CD14-positive monocyte (primary cell): ENCODE measurements around the gene CDCA8. TPM values are rescaled to one million over a fixed set of nuclear protein-coding genes. Genes with fewer than 3 reads are reported as not detected.
"Not testable (repeated sequence)": the region's sequence is repeated elsewhere in the genome, so short reads cannot be mapped to it uniquely, and the experiment has no call there.

Experiments used
- DNase-seq, 3 donors: peaks; one replicate each; pipeline ENCODE4 v3.0.0-alpha.2; 2011 to 2022
- H2AFZ ChIP-seq: 2 replicates; pipeline ENCODE4 v1.6.0; 2012; ENCODE audit warnings: mild to moderate bottlenecking, low read depth, low read length, inconsistent platforms; ENCODE audit not compliant: insufficient read depth, poor library complexity, severe bottlenecking
- H3K27ac ChIP-seq, 2 donors: 1 replicate in 1 of 2; 2 replicates in 1 of 2; pipeline ENCODE4 v1.5.1; 2012 to 2013; ENCODE audit warnings: low read length in 2 of 2, control low read depth in 1 of 2, inconsistent platforms in 1 of 2, low read depth in 1 of 2, mild to moderate bottlenecking in 1 of 2
- H3K27me3 ChIP-seq, 2 donors: one replicate each; pipeline versions ENCODE4 v1.6.0 to v1.6.1; 2011 to 2013; ENCODE audit warnings: low read length in 2 of 2; ENCODE audit not compliant: control insufficient read depth in 2 of 2, insufficient read depth in 2 of 2
- H3K36me3 ChIP-seq, 2 donors: replicated peaks in 1 of 2; 1 replicate in 1 of 2; 2 replicates in 1 of 2; pipeline versions ENCODE4 v1.5.1 to v1.6.1; 2012 to 2013; ENCODE audit warnings: low read length in 2 of 2, control low read depth in 1 of 2, inconsistent platforms in 1 of 2, mild to moderate bottlenecking in 1 of 2; ENCODE audit not compliant: insufficient read depth in 2 of 2, control insufficient read depth in 1 of 2
- H3K4me1 ChIP-seq, 2 donors: 1 replicate in 1 of 2; 2 replicates in 1 of 2; pipeline versions ENCODE4 v1.5.1 to v1.6.1; 2012 to 2013; ENCODE audit warnings: low read length in 2 of 2, control low read depth in 1 of 2, inconsistent platforms in 1 of 2, mild to moderate bottlenecking in 1 of 2, moderate library complexity in 1 of 2; ENCODE audit not compliant: insufficient read depth in 2 of 2, control insufficient read depth in 1 of 2
- H3K4me2 ChIP-seq: replicated peaks from 2 replicates; pipeline ENCODE3; 2012; ENCODE audit warnings: low read length, moderate library complexity, mild to moderate bottlenecking; ENCODE audit not compliant: poor library complexity, severe bottlenecking; ENCODE audit errors: extremely low read depth
- H3K4me3 ChIP-seq, 3 experiments: fragments of 200-600 bp in 1 of 3; sonication (generic) in 1 of 3; replicated peaks in 1 of 3; 1 replicate in 2 of 3; 2 replicates in 1 of 3; pipeline ENCODE4 v1.5.1; 2011 to 2013; ENCODE audit warnings: low read length in 3 of 3, mild to moderate bottlenecking in 3 of 3, control low read depth in 2 of 3, low read depth in 2 of 3, inconsistent platforms in 1 of 3, moderate library complexity in 1 of 3
- H3K79me2 ChIP-seq: 2 replicates; pipeline ENCODE4 v1.6.0; 2012; ENCODE audit warnings: mild to moderate bottlenecking, control low read depth, inconsistent platforms, low read length, moderate library complexity; ENCODE audit not compliant: insufficient read depth
- H3K9ac ChIP-seq: 2 replicates; pipeline ENCODE4 v1.6.0; 2017; ENCODE audit warnings: low read length, mild to moderate bottlenecking; ENCODE audit not compliant: insufficient read depth, poor library complexity, severe bottlenecking
- H3K9me3 ChIP-seq, 2 donors: replicated peaks in 1 of 2; 1 replicate in 1 of 2; 2 replicates in 1 of 2; pipeline versions ENCODE4 v1.5.1 to v1.6.1; 2012 to 2013; ENCODE audit warnings: low read length in 2 of 2, control low read depth in 1 of 2; ENCODE audit not compliant: control insufficient read depth in 1 of 2, insufficient read depth in 1 of 2
- H4K20me1 ChIP-seq: 2 replicates; pipeline ENCODE4 v1.6.0; 2012; ENCODE audit warnings: mild to moderate bottlenecking, low read length, control low read depth, moderate library complexity; ENCODE audit not compliant: insufficient read depth
- H3K27ac Mint-ChIP-seq, 7 donors: one replicate each; pipeline ENCODE4 v1.8.0; 2020; ENCODE audit warnings: mild to moderate bottlenecking in 7 of 7, mixed read lengths in 7 of 7, moderate library complexity in 6 of 7, inconsistent platforms in 2 of 7
- H3K27me3 Mint-ChIP-seq, 3 donors: one replicate each; pipeline ENCODE4 v1.8.0; 2021 to 2022; ENCODE audit warnings: low read depth in 3 of 3, mild to moderate bottlenecking in 3 of 3, mixed read lengths in 3 of 3, moderate library complexity in 3 of 3, inconsistent platforms in 1 of 3
- H3K36me3 Mint-ChIP-seq, 2 donors: one replicate each; pipeline ENCODE4 v1.8.0; 2020; ENCODE audit warnings: mixed read lengths in 2 of 2, inconsistent platforms in 1 of 2, mild to moderate bottlenecking in 1 of 2
- H3K4me1 Mint-ChIP-seq: one replicate; pipeline ENCODE4 v1.8.0; 2020; ENCODE audit warnings: mild to moderate bottlenecking, mixed read lengths
- H3K4me3 Mint-ChIP-seq, 2 donors: one replicate each; pipeline ENCODE4 v1.8.0; 2020; ENCODE audit warnings: mild to moderate bottlenecking in 2 of 2, mixed read lengths in 2 of 2, moderate library complexity in 1 of 2
- H3K9me3 Mint-ChIP-seq, 7 donors: one replicate each; pipeline ENCODE4 v1.8.0; 2020 to 2022; ENCODE audit warnings: mixed read lengths in 7 of 7, mild to moderate bottlenecking in 6 of 7, moderate library complexity in 6 of 7, inconsistent platforms in 2 of 7
- WGBS: methylation state at CpG from one replicate; pipeline ENCODE4 v1.1.5; 2013; ENCODE audit warnings: missing lambda C conversion rate; ENCODE audit not compliant: insufficient coverage; 5-methylcytosine and 5-hydroxymethylcytosine counted together
- intact Hi-C, 2 donors: fragments of 100-400 bp; cut with micrococcal nuclease; formaldehyde crosslinking; loops; one replicate each; pipeline versions ENCODE4 v1.15.0 to v1.15.1; 2023
- polyA plus RNA-seq, 3 donors: library from polyadenylated mRNA; depleted of rRNA in 1 of 3; unstranded in 2 of 3; stranded (reverse) in 1 of 3; fragments of 300-500 nt in 2 of 3; fragments of >200 nt in 1 of 3; fragmentation: Illumina TruSeq in 2 of 3; gene quantifications; 1 replicate in 2 of 3; 2 replicates in 1 of 3; pipeline ENCODE4 v1.2.3, GENCODE V29; 2012 to 2021
- TF ChIP-seq, protein P1 (sequence below): fragments of 200-600 bp; IDR thresholded peaks from one replicate; pipeline ENCODE4 v1.8.0; 2022; ENCODE audit warnings: antibody characterized with exemption, mild to moderate bottlenecking

Gene CDCA8
- polyA plus RNA-seq, 3 donors = 0.09 to 0.67 (median 0.60) TPM

DNA sequence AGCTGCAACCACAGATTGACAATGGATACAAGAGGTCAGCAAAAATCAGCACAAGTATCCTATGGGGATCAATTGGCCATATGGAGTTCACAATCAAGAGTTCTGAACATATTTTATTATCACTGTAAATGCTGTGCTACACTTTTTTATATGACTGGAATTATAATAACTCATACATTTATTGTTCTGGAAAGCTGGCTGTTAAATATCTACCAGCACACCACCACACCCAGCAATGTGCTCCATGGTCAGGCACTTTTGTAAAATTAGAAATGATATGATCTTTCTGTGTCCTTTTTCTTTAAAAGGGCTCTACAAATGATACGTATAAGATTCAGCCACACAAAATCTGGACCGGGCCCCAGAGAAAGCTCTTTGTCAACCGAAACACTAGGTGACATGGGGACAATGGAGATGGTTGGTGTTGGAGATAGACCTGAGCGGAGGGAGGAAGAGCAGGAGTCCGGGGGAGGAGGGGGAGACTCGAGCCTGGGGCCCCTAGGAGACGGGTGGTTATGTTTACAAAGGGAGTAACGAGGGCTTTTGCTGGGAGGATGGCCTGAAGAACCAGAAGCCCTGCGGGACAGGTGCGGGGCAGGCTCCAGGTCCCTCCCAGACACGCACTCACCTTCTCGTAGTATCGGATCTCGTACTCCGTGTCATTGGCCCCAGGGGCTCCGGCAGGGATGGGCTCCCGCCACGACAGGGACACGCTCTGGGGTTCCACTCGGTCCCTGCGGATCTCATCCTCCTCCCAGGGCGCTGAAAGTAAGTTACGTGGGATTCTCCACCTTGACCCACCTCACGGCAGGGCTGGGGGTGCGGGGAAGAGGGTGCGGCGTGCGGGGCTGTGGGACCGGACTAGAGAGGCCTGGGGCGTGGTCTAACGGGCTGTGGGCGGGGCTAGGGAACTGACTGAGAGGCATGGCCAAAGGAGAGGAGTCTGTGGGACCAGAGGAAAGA is 42.6 kb downstream of the CDCA8 start:
- H3K27me3 Mint-ChIP-seq = peaks cover 23 to 50% (median 42%) of the 10 kb centered on the region in 3 donors

GRCh38 chr1:37737975-37738374 is 45.7 kb downstream of the CDCA8 start:
- H3K9ac ChIP-seq, H3K9me3 Mint-ChIP-seq, H3K4me1 Mint-ChIP-seq, H3K4me3 ChIP-seq, H3K36me3 ChIP-seq, H3K36me3 Mint-ChIP-seq, H2AFZ ChIP-seq, H3K27ac Mint-ChIP-seq, H3K4me3 Mint-ChIP-seq, H3K27ac ChIP-seq, H3K9me3 ChIP-seq, intact Hi-C loops, H4K20me1 ChIP-seq, H3K4me2 ChIP-seq, H3K79me2 ChIP-seq, DNase-seq, H3K4me1 ChIP-seq: not testable (repeated sequence)
- 87% methylated on average over 5 of the region's 7 CpGs for WGBS
- peaks cover 6 to 33% of the 10 kb centered on the region in 2 donors for H3K27me3 ChIP-seq
- H3K27me3 Mint-ChIP-seq = peaks cover 22 to 56% (median 46%) of the 10 kb centered on the region in 3 donors

More for the DNA sequence above, 42.6 kb downstream of the CDCA8 start:
- intact Hi-C loops = no loop called here
- no peak overlapping the region for H3K9ac ChIP-seq
- no peaks in the 10 kb centered on the region for H3K79me2 ChIP-seq
- peaks cover 3 to 21% of the 10 kb centered on the region in 2 donors for H3K27me3 ChIP-seq
- TF ChIP-seq, protein P1, sequence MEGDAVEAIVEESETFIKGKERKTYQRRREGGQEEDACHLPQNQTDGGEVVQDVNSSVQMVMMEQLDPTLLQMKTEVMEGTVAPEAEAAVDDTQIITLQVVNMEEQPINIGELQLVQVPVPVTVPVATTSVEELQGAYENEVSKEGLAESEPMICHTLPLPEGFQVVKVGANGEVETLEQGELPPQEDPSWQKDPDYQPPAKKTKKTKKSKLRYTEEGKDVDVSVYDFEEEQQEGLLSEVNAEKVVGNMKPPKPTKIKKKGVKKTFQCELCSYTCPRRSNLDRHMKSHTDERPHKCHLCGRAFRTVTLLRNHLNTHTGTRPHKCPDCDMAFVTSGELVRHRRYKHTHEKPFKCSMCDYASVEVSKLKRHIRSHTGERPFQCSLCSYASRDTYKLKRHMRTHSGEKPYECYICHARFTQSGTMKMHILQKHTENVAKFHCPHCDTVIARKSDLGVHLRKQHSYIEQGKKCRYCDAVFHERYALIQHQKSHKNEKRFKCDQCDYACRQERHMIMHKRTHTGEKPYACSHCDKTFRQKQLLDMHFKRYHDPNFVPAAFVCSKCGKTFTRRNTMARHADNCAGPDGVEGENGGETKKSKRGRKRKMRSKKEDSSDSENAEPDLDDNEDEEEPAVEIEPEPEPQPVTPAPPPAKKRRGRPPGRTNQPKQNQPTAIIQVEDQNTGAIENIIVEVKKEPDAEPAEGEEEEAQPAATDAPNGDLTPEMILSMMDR = no peak
- Mint-ChIP-seq H3K4me3 (peak overlapping the region in 1 of 2 donors; percentile 35), H3K9me3 (peaks cover 0 to 3% (median 0%) of the 10 kb centered on the region in 7 donors), H3K36me3 (no peaks in the 10 kb centered on the region), H3K4me1 (peaks cover 3% of the 10 kb centered on the region), H3K27ac (no peak overlapping the region)
- H3K4me3 ChIP-seq = no peak overlapping the region
- WGBS = 35% methylated on average over 15 of the region's 32 CpGs
- H3K9me3 ChIP-seq = no peaks in the 10 kb centered on the region
- DNase-seq = no peak
- H3K4me1 ChIP-seq = no peaks in the 10 kb centered on the region
- H3K4me2 ChIP-seq = no peak overlapping the region
- no peaks in the 10 kb centered on the region for H3K36me3 ChIP-seq
- no peak overlapping the region for H2AFZ ChIP-seq
- no peaks in the 10 kb centered on the region for H4K20me1 ChIP-seq
- H3K27ac ChIP-seq = no peak overlapping the region

- H3K79me2 ChIP-seq, H3K9me3 ChIP-seq, H3K4me1 ChIP-seq, H2AFZ ChIP-seq, H3K9me3 Mint-ChIP-seq, DNase-seq, H4K20me1 ChIP-seq, H3K27ac ChIP-seq, H3K27ac Mint-ChIP-seq, H3K4me1 Mint-ChIP-seq, H3K36me3 ChIP-seq, H3K4me3 ChIP-seq, H3K36me3 Mint-ChIP-seq, H3K4me3 Mint-ChIP-seq, H3K4me2 ChIP-seq, intact Hi-C loops, H3K9ac ChIP-seq: not testable (repeated sequence)
- H3K27me3 Mint-ChIP-seq = peaks cover 19 to 52% (median 41%) of the 10 kb centered on the region in 3 donors
- WGBS = no CpG with 5 or more reads among the region's 4 CpGs
- peaks cover 8 to 33% of the 10 kb centered on the region in 2 donors for H3K27me3 ChIP-seq
Measured at GRCh38 chr1:37738619-37739018, 46.3 kb downstream of the CDCA8 start.
